ENCODE measurements around the gene MDFIC.

MDFIC gene

GRCh38 chr7:114923403-114923713 lies 1.5 kb downstream of the MDFIC start:
- TF ChIP-seq PAX5 (IDR thresholded peaks at IDR 0.05; ENCODE audit: insufficient read depth, low read length, severe bottlenecking) (no peak), POU2F2 (IDR thresholded peaks at IDR 0.05; ENCODE audit: low read depth, low read length) (no peak), POLR2AphosphoS5 (IDR thresholded peaks at IDR 0.05; ENCODE audit: low read depth, low read length) (no peak), TAF1 (IDR thresholded peaks at IDR 0.05; ENCODE audit: low read depth, low read length) (no peak), SPI1 (IDR thresholded peaks at IDR 0.05; ENCODE audit: low read depth, low read length) (no peak), POLR2A (IDR thresholded peaks at IDR 0.05; ENCODE audit: low read depth, low read length) (no peak)
- no peak for FAIRE-seq
- no peak for DNase-seq (ENCODE audit: insufficient read length, low spot score)

- DNase-seq (ENCODE audit: insufficient read length, low spot score) (no peak), FAIRE-seq (peak; percentile 40)
- TF ChIP-seq PAX5 (IDR thresholded peaks at IDR 0.05; ENCODE audit: insufficient read depth, low read length, severe bottlenecking) (no peak), POLR2AphosphoS5 (IDR thresholded peaks at IDR 0.05; ENCODE audit: low read depth, low read length) (no peak)
These were observed 2.3 kb downstream of the MDFIC start for GRCh38 chr7:114924038-114924712.

DNA sequence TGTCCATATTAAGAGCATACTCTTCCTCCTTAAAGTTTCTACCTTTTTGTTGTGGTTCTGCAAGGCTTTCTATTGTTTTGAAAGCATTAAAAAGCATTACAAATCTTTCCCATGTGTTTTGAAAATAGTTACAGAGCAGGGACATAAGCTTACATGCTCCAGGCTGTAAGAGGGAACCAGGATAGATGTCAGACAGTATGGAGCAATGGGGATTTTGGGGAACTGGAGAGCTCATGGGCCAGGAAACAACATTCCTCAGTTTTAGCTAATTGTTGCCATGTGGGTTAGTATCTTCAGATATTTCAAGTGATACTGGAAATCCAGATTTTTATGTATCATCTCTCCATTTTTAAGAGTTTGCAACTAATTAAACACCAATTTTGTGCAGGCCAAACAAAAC lies 3.5 kb downstream of the MDFIC start:
- no peak for TF ChIP-seq POU2F2 (IDR thresholded peaks at IDR 0.05; ENCODE audit: low read depth, low read length)
- no peak for TF ChIP-seq PAX5 (IDR thresholded peaks at IDR 0.05; ENCODE audit: insufficient read depth, low read length, severe bottlenecking)
- TF ChIP-seq SPI1 (IDR thresholded peaks at IDR 0.05; ENCODE audit: low read depth, low read length), result no peak
- no peak for TF ChIP-seq POLR2A (IDR thresholded peaks at IDR 0.05; ENCODE audit: low read depth, low read length)
- no peak for TF ChIP-seq POLR2AphosphoS5 (IDR thresholded peaks at IDR 0.05; ENCODE audit: low read depth, low read length)
- TF ChIP-seq TAF1 (IDR thresholded peaks at IDR 0.05; ENCODE audit: low read depth, low read length), result no peak
- FAIRE-seq, result no peak
- no peak for DNase-seq (ENCODE audit: insufficient read length, low spot score)

GRCh38 chr7:114928060-114928459 lies 6.2 kb downstream of the MDFIC start:
- no peak for TF ChIP-seq POLR2A (IDR thresholded peaks at IDR 0.05; ENCODE audit: low read depth, low read length)
- TF ChIP-seq SPI1 (IDR thresholded peaks at IDR 0.05; ENCODE audit: low read depth, low read length), result no peak
- TF ChIP-seq POLR2AphosphoS5 (IDR thresholded peaks at IDR 0.05; ENCODE audit: low read depth, low read length), result no peak
- no peak for TF ChIP-seq PAX5 (IDR thresholded peaks at IDR 0.05; ENCODE audit: insufficient read depth, low read length, severe bottlenecking)
- TF ChIP-seq TAF1 (IDR thresholded peaks at IDR 0.05; ENCODE audit: low read depth, low read length), result no peak
- TF ChIP-seq POU2F2 (IDR thresholded peaks at IDR 0.05; ENCODE audit: low read depth, low read length), result no peak
- DNase-seq (ENCODE audit: insufficient read length, low spot score), result no peak
- FAIRE-seq, result no peak

- peak; percentile 81 for FAIRE-seq
- DNase-seq (ENCODE audit: insufficient read length, low spot score), result no peak
- TF ChIP-seq SPI1 (IDR thresholded peaks at IDR 0.05; ENCODE audit: low read depth, low read length) (peak; percentile 51), PAX5 (IDR thresholded peaks at IDR 0.05; ENCODE audit: insufficient read depth, low read length, severe bottlenecking) (no peak)
These were observed 7.7 kb downstream of the MDFIC start for GRCh38 chr7:114929570-114929969.

DNA sequence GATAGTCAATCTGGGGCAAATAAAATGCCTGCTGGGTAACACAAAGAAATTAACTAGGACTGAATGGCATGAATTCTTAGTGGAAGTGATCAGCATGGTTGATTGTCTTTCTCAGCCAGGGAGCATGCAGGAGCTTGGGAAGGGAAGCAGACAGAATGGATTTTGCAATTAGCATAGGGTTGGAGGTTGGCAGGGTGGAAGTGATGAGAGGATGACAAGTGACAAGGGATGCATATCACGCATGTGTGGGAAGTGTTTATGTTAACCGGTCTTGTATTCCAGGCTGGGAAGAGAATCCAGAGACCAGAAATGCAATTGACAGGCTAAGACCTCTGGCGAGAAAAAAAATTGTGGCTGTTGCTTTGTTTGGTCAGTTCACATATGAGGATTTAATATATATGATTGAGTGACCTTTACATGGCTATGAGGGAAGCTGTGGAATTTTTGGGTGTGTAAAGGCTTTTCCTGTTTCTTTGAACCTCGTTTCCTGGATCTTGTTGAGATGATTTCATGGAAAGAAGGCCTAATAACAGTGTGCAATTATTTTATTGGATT lies 8.3 kb downstream of the MDFIC start:
- no peak for FAIRE-seq
- no peak for TF ChIP-seq SPI1 (IDR thresholded peaks at IDR 0.05; ENCODE audit: low read depth, low read length)
- no peak for TF ChIP-seq POLR2AphosphoS5 (IDR thresholded peaks at IDR 0.05; ENCODE audit: low read depth, low read length)
- TF ChIP-seq TAF1 (IDR thresholded peaks at IDR 0.05; ENCODE audit: low read depth, low read length), result no peak
- TF ChIP-seq POLR2A (IDR thresholded peaks at IDR 0.05; ENCODE audit: low read depth, low read length), result no peak
- TF ChIP-seq POU2F2 (IDR thresholded peaks at IDR 0.05; ENCODE audit: low read depth, low read length), result no peak
- no peak for TF ChIP-seq PAX5 (IDR thresholded peaks at IDR 0.05; ENCODE audit: insufficient read depth, low read length, severe bottlenecking)
- DNase-seq (ENCODE audit: insufficient read length, low spot score), result no peak

GRCh38 chr7:114930829-114931655 lies 9.1 kb downstream of the MDFIC start:
- no peak for DNase-seq (ENCODE audit: insufficient read length, low spot score)
- FAIRE-seq, result peak; percentile 38
- TF ChIP-seq SPI1 (IDR thresholded peaks at IDR 0.05; ENCODE audit: low read depth, low read length) (no peak), PAX5 (IDR thresholded peaks at IDR 0.05; ENCODE audit: insufficient read depth, low read length, severe bottlenecking) (no peak)

- TF ChIP-seq POU2F2 (IDR thresholded peaks at IDR 0.05; ENCODE audit: low read depth, low read length), result peak; percentile 53; the same call in 1 of the 2 replicates
- no peak; the same call in 1 of the 2 replicates for TF ChIP-seq POLR2AphosphoS5 (IDR thresholded peaks at IDR 0.05; ENCODE audit: low read depth, low read length)
- TF ChIP-seq PAX5 (IDR thresholded peaks at IDR 0.05; ENCODE audit: insufficient read depth, low read length, severe bottlenecking), result no peak
- TF ChIP-seq SPI1 (IDR thresholded peaks at IDR 0.05; ENCODE audit: low read depth, low read length), result peak; percentile 80
- TF ChIP-seq POLR2A (IDR thresholded peaks at IDR 0.05; ENCODE audit: low read depth, low read length), result peak; percentile 22
- TF ChIP-seq TAF1 (IDR thresholded peaks at IDR 0.05; ENCODE audit: low read depth, low read length), result no peak; the same call in 1 of the 2 replicates
- no peak for DNase-seq (ENCODE audit: insufficient read length, low spot score)
- peak; percentile 94 for FAIRE-seq
These were observed 9.7 kb downstream of the MDFIC start for GRCh38 chr7:114931656-114932011.

DNA sequence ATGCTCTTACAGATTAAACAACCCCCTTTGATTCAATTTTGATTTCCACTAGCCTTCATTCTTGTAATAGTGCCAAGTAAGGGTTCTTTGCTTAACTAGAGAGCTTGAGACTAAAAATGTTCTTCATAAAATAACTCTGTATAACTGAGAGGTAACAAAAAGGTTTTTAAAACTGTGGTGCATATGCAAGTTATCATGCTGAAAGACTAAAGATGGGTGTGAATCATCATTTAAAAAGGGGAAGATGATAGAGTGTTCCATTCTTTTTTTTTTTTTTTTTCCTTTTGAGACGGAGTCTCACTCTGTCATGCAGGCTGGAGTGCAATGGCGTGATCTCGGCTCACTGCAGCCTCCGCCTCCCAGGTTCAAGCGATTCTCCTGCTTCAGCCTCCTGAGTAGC lies 11.1 kb downstream of the MDFIC start:
- FAIRE-seq, result no peak
- TF ChIP-seq SPI1 (IDR thresholded peaks at IDR 0.05; ENCODE audit: low read depth, low read length) (no peak), TAF1 (IDR thresholded peaks at IDR 0.05; ENCODE audit: low read depth, low read length) (no peak), POU2F2 (IDR thresholded peaks at IDR 0.05; ENCODE audit: low read depth, low read length) (no peak), PAX5 (IDR thresholded peaks at IDR 0.05; ENCODE audit: insufficient read depth, low read length, severe bottlenecking) (no peak), POLR2AphosphoS5 (IDR thresholded peaks at IDR 0.05; ENCODE audit: low read depth, low read length) (no peak), POLR2A (IDR thresholded peaks at IDR 0.05; ENCODE audit: low read depth, low read length) (no peak)

DNA sequence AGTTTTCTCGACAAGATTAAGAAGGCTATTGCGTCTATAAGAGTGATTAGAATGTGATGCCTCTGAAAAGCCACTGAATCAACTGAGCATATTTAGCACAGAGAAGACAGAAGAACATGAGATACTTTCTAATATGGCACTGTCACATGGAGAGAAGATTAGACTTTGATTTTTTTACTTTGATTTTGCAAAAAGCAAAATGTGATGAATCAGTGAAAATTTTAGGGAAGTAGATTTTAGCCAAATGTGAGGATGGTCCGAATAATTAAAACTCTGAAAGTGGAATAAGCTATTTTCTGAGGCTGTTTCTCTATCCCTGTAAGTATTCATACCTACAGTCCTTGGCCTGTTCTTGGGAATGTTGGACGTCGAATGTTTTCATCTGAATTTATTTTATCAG lies 11.8 kb downstream of the MDFIC start:
- no peak for TF ChIP-seq POLR2AphosphoS5 (IDR thresholded peaks at IDR 0.05; ENCODE audit: low read depth, low read length)
- TF ChIP-seq SPI1 (IDR thresholded peaks at IDR 0.05; ENCODE audit: low read depth, low read length), result no peak
- TF ChIP-seq POLR2A (IDR thresholded peaks at IDR 0.05; ENCODE audit: low read depth, low read length), result no peak
- no peak for TF ChIP-seq TAF1 (IDR thresholded peaks at IDR 0.05; ENCODE audit: low read depth, low read length)
- TF ChIP-seq PAX5 (IDR thresholded peaks at IDR 0.05; ENCODE audit: insufficient read depth, low read length, severe bottlenecking), result no peak
- TF ChIP-seq POU2F2 (IDR thresholded peaks at IDR 0.05; ENCODE audit: low read depth, low read length), result no peak
- DNase-seq (ENCODE audit: insufficient read length, low spot score) (no peak), FAIRE-seq (peak; percentile 28)

More for the DNA sequence above, 11.1 kb downstream of the MDFIC start:
- DNase-seq (ENCODE audit: insufficient read length, low spot score), result no peak
